Activated naive CD4-positive, alpha-beta T cell (primary cell): ENCODE data around the gene RASGRF1.
"Not testable (repeated sequence)": the region's sequence is repeated elsewhere in the genome, so short reads cannot be mapped to it uniquely, and the experiment has no call there.

Source experiments
- DNase-seq, 4 experiments: peaks; one replicate each; lab custom pipeline; 2025; lab: John Stamatoyannopoulos, UW

The RASGRF1 gene

GRCh38 chr15:78931439-78932257 is 158.9 kb downstream of the RASGRF1 start:
- DNase-seq = no peak

GRCh38 chr15:78930577-78931388 is 159.8 kb downstream of the RASGRF1 start:
- no peak for DNase-seq

GRCh38 chr15:78929536-78930264 is 160.9 kb downstream of the RASGRF1 start:
- no peak for DNase-seq

GRCh38 chr15:78928616-78929093 is 161.9 kb downstream of the RASGRF1 start:
- DNase-seq = no peak

- DNase-seq = not testable (repeated sequence)
These were observed 162.4 kb downstream of the RASGRF1 start for GRCh38 chr15:78928176-78928575.

- DNase-seq = no peak
These were observed 163.3 kb downstream of the RASGRF1 start for GRCh38 chr15:78927077-78927790.

- DNase-seq = no peak
These were observed 164.4 kb downstream of the RASGRF1 start for GRCh38 chr15:78925956-78926743.

DNA sequence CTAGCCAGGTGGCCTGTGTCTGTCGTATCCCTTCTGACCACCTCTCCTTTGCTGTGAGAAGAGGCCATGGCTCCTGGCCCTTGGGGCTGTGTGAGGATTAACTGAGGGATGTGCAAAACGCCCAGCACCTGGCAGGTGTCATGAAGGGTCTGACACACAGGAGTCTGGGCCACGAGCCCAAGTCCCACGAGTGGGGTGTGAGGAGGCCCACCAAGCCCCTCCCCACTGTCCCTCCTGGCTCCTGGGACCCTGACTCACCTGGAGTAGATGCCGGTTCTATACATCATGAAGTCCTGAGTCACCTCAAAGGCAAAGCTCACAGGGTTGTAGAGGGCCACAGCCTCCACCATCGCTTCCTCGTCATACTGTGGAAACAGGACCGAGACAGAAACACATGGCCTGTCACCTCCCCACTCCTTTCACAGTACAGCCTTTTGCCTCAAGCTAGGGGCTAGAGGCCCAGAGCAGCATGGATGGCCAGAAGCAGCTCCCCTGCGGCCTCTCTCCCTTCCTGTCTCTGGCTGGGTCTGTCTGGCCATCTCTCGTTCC is 165.4 kb downstream of the RASGRF1 start:
- no peak for DNase-seq

- no peak for DNase-seq
These were observed 166.9 kb downstream of the RASGRF1 start for GRCh38 chr15:78923480-78924360.

DNA sequence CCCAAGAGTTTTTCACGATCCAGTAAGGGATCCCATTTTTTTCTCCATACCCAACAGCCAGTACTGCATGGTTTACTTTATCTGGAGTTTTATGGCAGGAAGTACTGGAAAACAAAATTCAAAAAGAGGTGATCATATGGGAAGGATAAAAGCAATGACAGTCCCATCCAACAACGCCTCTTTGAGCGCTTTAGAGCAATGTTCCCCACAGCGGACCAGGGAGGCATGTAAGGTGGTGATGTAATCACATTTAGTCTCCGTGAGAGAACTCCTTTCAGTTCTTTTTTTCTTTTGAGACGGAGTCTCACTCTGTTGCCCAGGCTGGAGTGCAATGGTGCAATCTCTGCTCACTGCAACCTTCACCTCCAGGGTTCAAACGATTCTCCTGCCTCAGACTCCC is 167.6 kb downstream of the RASGRF1 start:
- DNase-seq = no peak

DNA sequence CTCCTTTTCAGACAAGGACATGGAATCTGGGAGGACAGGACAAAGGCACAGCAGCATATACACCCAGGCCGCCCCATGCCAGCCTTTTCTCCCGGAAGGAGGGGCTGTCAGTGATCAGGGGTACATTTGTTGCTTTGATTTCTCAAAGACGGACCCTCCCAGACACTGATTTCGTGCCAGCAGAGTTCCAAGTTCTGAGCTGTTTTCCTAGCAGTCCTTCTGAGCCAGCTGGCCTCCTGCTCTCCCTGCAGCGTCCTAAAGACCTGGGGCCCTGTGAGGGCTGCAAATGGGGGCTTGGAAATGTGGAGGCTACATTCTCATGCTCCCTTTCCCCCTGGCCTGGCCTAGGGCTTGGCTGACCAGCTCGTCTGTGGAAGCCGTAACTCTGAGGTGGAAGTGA is 168.1 kb downstream of the RASGRF1 start:
- no peak for DNase-seq

- DNase-seq = no peak
These were observed 168.6 kb downstream of the RASGRF1 start for GRCh38 chr15:78921940-78922339.

- no peak for DNase-seq
These were observed 169.1 kb downstream of the RASGRF1 start for GRCh38 chr15:78921517-78921916.

- DNase-seq = no peak
These were observed 172.7 kb downstream of the RASGRF1 start for GRCh38 chr15:78917888-78918287.

DNA sequence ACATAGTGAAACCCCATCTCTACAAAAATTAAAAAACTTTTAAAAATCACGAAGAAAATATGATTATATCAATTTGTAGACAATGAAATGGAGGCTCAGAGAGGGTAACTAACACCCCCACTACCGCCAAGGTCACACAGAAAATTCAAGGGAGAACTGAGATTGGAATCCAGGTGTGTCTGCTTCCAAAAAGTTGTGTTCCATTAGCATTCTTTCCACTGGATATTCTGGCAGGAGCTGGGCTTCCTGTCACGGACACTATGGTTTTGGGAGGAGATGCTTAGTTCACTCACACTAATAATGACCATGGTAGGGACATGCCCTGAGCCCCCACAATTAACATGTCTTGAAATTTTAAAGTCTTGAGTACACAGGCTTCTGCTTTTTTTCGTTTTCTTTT is 174.5 kb downstream of the RASGRF1 start:
- DNase-seq = no peak

DNA sequence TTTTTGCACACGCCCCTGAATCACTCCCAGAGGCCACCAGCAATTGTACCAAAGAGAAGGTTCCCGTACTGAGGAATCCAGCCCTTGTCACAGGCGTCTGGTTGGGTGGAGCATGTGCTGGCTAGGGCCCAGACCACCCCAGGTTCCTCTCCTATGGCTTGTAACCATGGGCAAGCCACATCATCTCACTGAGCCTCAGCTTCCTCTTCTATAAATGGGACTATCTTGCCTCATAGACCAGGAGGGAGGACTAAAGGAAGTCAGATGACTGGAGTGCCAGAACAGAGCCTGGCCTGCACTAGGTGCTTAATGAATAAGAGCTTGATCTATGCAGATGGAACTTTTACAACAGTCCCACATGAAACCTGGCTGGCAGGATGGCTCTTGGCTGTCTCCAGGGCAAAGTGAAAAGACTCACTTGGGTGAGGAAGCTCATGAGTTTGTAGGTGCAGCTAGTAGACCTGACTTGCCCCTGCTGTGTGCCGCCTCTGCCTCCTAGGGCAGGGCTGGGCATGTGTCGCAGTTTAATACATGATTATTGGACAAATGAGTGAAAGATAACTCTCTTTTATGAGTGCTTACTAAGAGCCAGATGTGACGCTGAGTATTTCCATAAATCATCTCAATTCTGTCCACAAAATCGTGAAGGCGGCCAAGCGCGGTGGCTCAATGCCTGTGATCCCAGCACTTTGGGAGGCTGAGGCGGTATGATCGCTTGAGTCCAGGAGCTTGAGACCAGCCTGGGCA is 175.1 kb downstream of the RASGRF1 start:
- DNase-seq = no peak

GRCh38 chr15:78914027-78914764 is 176.4 kb downstream of the RASGRF1 start:
- no peak for DNase-seq

GRCh38 chr15:78913012-78913411 is 177.6 kb downstream of the RASGRF1 start:
- no peak for DNase-seq
